GM19455 (cell line): Measurements from ENCODE around the gene RBM19.
"Not testable (repeated sequence)": the region's sequence is repeated elsewhere in the genome, so short reads cannot be mapped to it uniquely, and the experiment has no call there.

ENCODE experiments used
- ATAC-seq: cut with Tn5 transposase; IDR thresholded peaks from one replicate; pipeline ENCODE4 v1.9.1; 2021; ENCODE audit not compliant: unreplicated experiment

Gene RBM19

GRCh38 chr12:113907446-113908180 is 58.5 kb downstream of the RBM19 start:
- ATAC-seq, result no peak

GRCh38 chr12:113906411-113907200 is 59.5 kb downstream of the RBM19 start:
- no peak for ATAC-seq

- no peak for ATAC-seq
Measured at GRCh38 chr12:113905829-113906228, 60.3 kb downstream of the RBM19 start.

GRCh38 chr12:113903381-113903863 is 62.7 kb downstream of the RBM19 start:
- no peak for ATAC-seq

- not testable (repeated sequence) for ATAC-seq
Measured at GRCh38 chr12:113901319-113901718, 64.8 kb downstream of the RBM19 start.

- no peak for ATAC-seq
Measured at GRCh38 chr12:113900716-113901115, 65.4 kb downstream of the RBM19 start.

GRCh38 chr12:113899561-113900471 is 66.3 kb downstream of the RBM19 start:
- no peak for ATAC-seq

- no peak for ATAC-seq
Measured at GRCh38 chr12:113899042-113899560, 67.0 kb downstream of the RBM19 start.

GRCh38 chr12:113898466-113898865 is 67.7 kb downstream of the RBM19 start:
- ATAC-seq, result no peak

GRCh38 chr12:113897406-113897805 is 68.7 kb downstream of the RBM19 start:
- no peak for ATAC-seq

- no peak for ATAC-seq
Measured at GRCh38 chr12:113896841-113897240, 69.3 kb downstream of the RBM19 start.

- ATAC-seq, result no peak
Measured at GRCh38 chr12:113896194-113896593, 69.9 kb downstream of the RBM19 start.

- ATAC-seq, result no peak
Measured at GRCh38 chr12:113895176-113895575, 70.9 kb downstream of the RBM19 start.

- ATAC-seq, result no peak
Measured at GRCh38 chr12:113894697-113895096, 71.4 kb downstream of the RBM19 start.

- no peak for ATAC-seq
Measured at GRCh38 chr12:113893221-113893620, 72.9 kb downstream of the RBM19 start.

- ATAC-seq, result no peak
Measured at GRCh38 chr12:113892556-113892955, 73.6 kb downstream of the RBM19 start.

- ATAC-seq, result no peak
Measured at GRCh38 chr12:113891739-113892520, 74.2 kb downstream of the RBM19 start.

- ATAC-seq, result no peak
Measured at GRCh38 chr12:113891167-113891692, 74.9 kb downstream of the RBM19 start.

- ATAC-seq, result no peak
Measured at GRCh38 chr12:113889891-113890581, 76.1 kb downstream of the RBM19 start.
